HL-60 (cell line): ENCODE results near the gene FTSJ1.
A peak's percentile ranks its signal among the peaks of the same experiment; 100 is the strongest.
"Not testable (repeated sequence)": the region's sequence is repeated elsewhere in the genome, so short reads cannot be mapped to it uniquely, and the experiment has no call there.

Experiments
- DNase-seq, 2 experiments: peaks; one replicate each; pipeline ENCODE4 v3.0.0-alpha.2; 2010 to 2020; ENCODE audit warnings: low read depth in 1 of 2, low spot score in 1 of 2
- H3K27ac ChIP-seq: fragments of 250-450 bp; sonication (Bioruptor Pico); replicated peaks from 2 replicates; pipeline ENCODE4 v1.5.1; 2020; ENCODE audit warnings: mild to moderate bottlenecking, moderate library complexity
- H3K27me3 ChIP-seq: fragments of 250-450 bp; sonication (Bioruptor Pico); 2 replicates; pipeline ENCODE4 v1.5.1; 2021; ENCODE audit warnings: mild to moderate bottlenecking, moderate library complexity; ENCODE audit not compliant: insufficient read depth, poor library complexity, severe bottlenecking
- H3K4me3 ChIP-seq: replicated peaks from 2 replicates; pipeline ENCODE4 v1.5.1; 2011; ENCODE audit warnings: mild to moderate bottlenecking, control low read depth, low read length; ENCODE audit not compliant: insufficient read depth
- GABPA ChIP-seq: IDR thresholded peaks from 2 replicates; pipeline ENCODE4 v1.6.1; 2012; ENCODE audit warnings: low read depth
- POLR2AphosphoS5 ChIP-seq: IDR thresholded peaks from 2 replicates; pipeline ENCODE4 v1.6.1; 2012; ENCODE audit warnings: low read depth
- SPI1 ChIP-seq: IDR thresholded peaks from 2 replicates; pipeline ENCODE4 v1.6.1; 2012; ENCODE audit warnings: low read depth, mild to moderate bottlenecking, borderline replicate concordance
- long read RNA-seq: library from polyadenylated mRNA; unstranded; transcript quantifications from one replicate; pipeline ENCODE4 v2.0.0, GENCODE V29; 2020
- TF ChIP-seq, protein P1 (sequence below): IDR thresholded peaks from one replicate; pipeline ENCODE4 v1.5.1; 2011; ENCODE audit warnings: low read length, control low read depth, inconsistent platforms; ENCODE audit not compliant: insufficient read depth
- TF ChIP-seq, protein P2 (sequence below): IDR thresholded peaks from 2 replicates; pipeline ENCODE4 v1.6.1; 2012; ENCODE audit warnings: low read depth; ENCODE audit not compliant: insufficient replicate concordance

Gene FTSJ1, protein sequence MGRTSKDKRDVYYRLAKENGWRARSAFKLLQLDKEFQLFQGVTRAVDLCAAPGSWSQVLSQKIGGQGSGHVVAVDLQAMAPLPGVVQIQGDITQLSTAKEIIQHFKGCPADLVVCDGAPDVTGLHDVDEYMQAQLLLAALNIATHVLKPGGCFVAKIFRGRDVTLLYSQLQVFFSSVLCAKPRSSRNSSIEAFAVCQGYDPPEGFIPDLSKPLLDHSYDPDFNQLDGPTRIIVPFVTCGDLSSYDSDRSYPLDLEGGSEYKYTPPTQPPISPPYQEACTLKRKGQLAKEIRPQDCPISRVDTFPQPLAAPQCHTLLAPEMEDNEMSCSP
- long read RNA-seq, transcript FTSJ1-202 (13 exons, 1,892 nt): major isoform, 146 of 328 reads
- long read RNA-seq, partial matches to known transcripts: 31 of 328 reads
- long read RNA-seq, other reads (novel, unspliced or antisense): 150 of 328 reads

DNA sequence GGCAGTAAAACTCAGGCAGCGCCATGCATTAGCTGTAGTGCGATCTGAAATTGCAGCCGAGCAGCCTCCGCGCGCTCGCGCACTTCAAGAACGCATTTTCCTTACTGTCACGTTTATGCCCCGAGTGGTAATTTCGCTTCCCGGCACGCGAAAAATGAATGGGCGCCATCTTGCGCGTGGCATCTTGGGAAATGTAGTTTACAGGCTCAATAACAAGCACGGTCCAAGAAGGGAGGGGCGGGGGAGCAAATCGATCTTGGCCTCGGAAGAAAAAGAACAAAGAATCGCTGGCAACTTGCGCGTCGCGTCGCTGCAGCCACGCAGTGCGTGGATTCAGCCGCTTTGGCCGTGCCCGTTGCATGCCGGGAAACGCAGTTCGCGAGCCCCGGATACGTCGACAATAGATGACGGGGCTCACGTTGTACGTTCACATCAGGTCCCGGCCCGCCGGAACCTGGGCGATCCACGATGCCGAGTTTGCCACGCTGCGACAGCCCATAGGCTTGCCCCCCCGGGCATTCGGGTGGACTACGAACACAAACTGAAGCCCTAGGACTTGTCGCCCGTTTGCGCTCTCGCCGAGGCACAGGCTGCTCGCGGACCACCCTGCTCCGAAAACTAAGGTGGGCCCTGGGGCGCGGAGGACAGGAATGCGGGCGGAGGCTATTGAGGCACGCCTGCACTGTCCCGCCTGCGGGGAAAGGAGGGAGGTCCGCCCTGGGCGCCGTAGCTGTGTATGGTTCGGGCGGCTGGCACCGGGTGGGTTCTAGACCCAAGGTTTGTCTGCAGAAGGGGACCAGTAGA lies at the start of gene FTSJ1:
TSS of gene FTSJ1 (plus strand) at position 426 of the 804 bp plus-strand sequence. CDS start 1,849 bp downstream, outside the sequence.
- Histone ChIP-seq H3K4me3 (peak within 1 kb of the TSS; percentile 86), H3K27me3 (no peaks in the 10 kb centered on the region), H3K27ac (peak within 1 kb of the TSS; percentile 87)
- TF ChIP-seq GABPA: 0 out of 2 replicates have a peak, but pooled peaks have one; percentile 23
- TF ChIP-seq SPI1: no peak
- TF ChIP-seq, protein P1, sequence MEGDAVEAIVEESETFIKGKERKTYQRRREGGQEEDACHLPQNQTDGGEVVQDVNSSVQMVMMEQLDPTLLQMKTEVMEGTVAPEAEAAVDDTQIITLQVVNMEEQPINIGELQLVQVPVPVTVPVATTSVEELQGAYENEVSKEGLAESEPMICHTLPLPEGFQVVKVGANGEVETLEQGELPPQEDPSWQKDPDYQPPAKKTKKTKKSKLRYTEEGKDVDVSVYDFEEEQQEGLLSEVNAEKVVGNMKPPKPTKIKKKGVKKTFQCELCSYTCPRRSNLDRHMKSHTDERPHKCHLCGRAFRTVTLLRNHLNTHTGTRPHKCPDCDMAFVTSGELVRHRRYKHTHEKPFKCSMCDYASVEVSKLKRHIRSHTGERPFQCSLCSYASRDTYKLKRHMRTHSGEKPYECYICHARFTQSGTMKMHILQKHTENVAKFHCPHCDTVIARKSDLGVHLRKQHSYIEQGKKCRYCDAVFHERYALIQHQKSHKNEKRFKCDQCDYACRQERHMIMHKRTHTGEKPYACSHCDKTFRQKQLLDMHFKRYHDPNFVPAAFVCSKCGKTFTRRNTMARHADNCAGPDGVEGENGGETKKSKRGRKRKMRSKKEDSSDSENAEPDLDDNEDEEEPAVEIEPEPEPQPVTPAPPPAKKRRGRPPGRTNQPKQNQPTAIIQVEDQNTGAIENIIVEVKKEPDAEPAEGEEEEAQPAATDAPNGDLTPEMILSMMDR: no peak
- TF ChIP-seq, protein P2, sequence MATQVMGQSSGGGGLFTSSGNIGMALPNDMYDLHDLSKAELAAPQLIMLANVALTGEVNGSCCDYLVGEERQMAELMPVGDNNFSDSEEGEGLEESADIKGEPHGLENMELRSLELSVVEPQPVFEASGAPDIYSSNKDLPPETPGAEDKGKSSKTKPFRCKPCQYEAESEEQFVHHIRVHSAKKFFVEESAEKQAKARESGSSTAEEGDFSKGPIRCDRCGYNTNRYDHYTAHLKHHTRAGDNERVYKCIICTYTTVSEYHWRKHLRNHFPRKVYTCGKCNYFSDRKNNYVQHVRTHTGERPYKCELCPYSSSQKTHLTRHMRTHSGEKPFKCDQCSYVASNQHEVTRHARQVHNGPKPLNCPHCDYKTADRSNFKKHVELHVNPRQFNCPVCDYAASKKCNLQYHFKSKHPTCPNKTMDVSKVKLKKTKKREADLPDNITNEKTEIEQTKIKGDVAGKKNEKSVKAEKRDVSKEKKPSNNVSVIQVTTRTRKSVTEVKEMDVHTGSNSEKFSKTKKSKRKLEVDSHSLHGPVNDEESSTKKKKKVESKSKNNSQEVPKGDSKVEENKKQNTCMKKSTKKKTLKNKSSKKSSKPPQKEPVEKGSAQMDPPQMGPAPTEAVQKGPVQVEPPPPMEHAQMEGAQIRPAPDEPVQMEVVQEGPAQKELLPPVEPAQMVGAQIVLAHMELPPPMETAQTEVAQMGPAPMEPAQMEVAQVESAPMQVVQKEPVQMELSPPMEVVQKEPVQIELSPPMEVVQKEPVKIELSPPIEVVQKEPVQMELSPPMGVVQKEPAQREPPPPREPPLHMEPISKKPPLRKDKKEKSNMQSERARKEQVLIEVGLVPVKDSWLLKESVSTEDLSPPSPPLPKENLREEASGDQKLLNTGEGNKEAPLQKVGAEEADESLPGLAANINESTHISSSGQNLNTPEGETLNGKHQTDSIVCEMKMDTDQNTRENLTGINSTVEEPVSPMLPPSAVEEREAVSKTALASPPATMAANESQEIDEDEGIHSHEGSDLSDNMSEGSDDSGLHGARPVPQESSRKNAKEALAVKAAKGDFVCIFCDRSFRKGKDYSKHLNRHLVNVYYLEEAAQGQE: no peak
- peak; percentile 59 for TF ChIP-seq POLR2AphosphoS5
- peak; percentile 90 to 93 for DNase-seq

DNA sequence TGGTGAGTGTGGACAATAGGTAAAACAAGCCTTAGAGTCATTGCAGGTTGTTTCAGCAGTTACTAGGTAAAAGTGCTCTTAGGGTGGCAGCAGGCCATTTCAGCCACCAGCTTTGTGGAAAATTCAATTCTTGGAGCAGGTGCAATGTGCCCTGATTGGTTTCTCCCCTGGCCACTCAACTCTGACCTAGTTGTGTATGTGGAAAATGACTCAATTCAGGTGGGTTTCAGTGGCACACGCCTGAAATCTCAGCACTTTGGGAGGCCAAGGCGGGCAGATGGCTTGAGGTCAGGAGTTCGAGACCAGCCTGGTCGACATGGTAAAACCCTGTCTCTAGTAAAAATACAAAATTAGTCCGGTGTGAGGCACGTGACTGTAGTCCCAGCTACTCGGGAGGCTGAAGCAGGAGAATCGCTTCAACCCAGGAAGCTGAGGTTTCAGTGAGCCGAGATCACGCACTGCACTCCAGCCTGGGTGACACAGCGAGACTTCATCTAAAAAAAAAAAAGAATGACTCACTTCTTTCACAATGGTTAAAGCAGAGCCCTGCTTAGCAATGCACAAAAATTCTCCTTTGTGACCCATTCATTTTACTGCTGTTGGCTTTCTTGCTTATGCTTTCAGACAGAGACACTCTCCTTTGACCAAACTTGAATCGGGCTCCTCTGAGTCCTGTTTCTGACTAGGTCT lies 48.8 kb upstream of the FTSJ1 start:
- H3K27me3 ChIP-seq, H3K27ac ChIP-seq, H3K4me3 ChIP-seq, DNase-seq: not testable (repeated sequence)

DNA sequence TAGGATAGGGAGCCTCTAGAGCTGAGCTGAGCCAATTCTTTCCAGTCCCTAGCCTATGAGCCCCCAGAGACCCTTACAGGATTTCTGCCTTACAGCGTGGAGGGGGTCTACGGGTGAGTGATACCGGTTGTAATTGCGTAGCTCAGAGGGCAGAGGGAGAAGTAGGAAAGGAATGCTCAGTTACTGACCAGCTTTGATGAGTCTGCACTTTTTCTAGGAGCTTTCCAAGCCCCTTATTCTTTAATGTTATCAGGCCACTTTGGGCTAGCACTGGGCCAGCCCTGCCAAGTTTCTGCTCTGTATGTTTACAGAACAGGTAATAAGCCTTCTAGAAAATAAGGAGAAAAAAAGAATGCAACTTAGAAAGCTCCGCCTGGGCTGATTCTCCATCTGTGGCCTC lies 46.4 kb upstream of the FTSJ1 start:
- not testable (repeated sequence) for H3K27ac ChIP-seq, H3K4me3 ChIP-seq, H3K27me3 ChIP-seq, DNase-seq

DNA sequence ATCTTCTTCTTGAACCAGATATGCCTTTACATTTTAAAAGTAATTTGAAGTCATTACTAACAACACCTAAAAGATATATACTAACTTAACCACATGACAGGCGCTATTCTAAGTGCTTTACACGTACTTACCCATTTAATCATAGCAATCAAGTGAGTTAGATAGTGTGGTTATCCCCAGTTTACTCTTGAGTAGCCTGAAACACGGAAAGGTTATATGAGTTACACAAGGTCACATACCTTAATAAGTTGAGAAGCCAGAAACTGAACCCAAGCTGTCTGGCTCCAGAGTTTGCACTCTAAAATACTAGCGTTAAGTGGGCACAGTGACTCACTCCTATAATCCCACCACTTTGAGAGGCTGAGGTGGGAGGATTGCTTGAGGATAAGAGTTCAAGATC lies 45.8 kb upstream of the FTSJ1 start:
- DNase-seq, H3K27ac ChIP-seq, H3K4me3 ChIP-seq, H3K27me3 ChIP-seq: not testable (repeated sequence)

DNA sequence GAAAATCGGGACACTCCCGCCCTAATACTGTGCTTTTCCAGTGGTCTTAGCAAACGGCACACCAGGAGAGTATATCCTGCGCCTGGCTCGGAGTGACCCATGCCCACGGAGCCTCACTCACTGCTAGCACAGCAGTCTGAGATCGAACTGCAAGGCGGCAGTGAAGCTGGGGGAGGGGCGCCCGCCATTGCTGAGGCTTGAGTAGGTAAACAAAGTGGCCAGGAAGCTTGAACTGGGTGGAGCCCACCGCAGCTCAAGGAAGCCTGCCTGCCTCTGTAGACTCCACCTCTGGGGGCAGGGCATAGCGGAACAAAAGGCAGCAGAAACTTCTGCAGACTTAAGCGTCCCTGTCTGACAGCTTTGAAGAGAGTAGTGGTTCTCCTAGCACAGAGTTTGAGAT lies 42.3 kb upstream of the FTSJ1 start:
- not testable (repeated sequence) for H3K4me3 ChIP-seq, H3K27ac ChIP-seq, H3K27me3 ChIP-seq, DNase-seq

DNA sequence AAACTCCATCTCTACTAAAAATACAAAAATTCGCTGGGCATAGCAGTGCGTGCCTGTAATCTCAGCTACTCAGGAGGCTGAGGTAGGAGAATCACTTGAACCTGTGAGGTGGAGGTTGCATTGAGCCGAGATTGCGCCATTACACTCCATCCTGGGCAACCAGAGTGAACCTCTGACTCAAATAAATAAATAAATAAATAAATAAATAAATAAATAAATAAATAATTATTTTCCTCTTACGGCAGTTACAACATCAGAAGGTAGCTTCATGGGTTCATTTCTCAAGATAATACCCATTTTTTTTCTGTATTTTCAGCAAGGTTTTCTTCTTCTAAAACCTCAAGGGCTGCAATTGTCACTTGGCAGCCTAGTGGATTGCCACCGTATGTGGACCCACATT lies 28.8 kb upstream of the FTSJ1 start:
- DNase-seq, H3K4me3 ChIP-seq, H3K27me3 ChIP-seq, H3K27ac ChIP-seq: not testable (repeated sequence)

DNA sequence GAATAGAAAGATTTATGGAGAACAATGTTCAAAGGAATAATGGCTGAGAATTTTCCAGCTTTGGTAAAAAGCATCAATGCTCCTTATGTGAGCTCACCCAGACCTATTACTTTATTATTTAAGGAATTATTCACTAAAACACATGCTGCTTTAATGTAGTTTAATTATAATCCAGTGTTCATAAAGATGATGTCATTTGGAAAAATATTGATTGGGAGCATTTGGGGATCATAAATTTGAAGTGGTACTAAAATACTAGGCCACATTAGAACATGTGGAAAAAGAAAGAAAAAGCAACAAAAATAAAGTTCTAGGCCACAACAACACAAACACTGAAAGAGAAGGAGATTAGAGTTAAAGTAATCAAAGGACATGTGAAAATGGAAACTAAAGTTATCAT lies 25.9 kb upstream of the FTSJ1 start:
- Histone ChIP-seq H3K27ac (no peak overlapping the region), H3K4me3 (no peak overlapping the region), H3K27me3 (no peaks in the 10 kb centered on the region)
- no peak for DNase-seq
- no peak for TF ChIP-seq GABPA
- TF ChIP-seq POLR2AphosphoS5: no peak
- TF ChIP-seq SPI1: no peak
- TF ChIP-seq, protein P1: no peak
- TF ChIP-seq, protein P2: no peak
